Measurements from ENCODE around the gene SMIM33. TPM values are rescaled to one million over a fixed set of nuclear protein-coding genes. Genes with fewer than 3 reads are reported as not detected.

Gene SMIM33
- total RNA-seq, 1 donor from 2014 or later, result not detected

DNA sequence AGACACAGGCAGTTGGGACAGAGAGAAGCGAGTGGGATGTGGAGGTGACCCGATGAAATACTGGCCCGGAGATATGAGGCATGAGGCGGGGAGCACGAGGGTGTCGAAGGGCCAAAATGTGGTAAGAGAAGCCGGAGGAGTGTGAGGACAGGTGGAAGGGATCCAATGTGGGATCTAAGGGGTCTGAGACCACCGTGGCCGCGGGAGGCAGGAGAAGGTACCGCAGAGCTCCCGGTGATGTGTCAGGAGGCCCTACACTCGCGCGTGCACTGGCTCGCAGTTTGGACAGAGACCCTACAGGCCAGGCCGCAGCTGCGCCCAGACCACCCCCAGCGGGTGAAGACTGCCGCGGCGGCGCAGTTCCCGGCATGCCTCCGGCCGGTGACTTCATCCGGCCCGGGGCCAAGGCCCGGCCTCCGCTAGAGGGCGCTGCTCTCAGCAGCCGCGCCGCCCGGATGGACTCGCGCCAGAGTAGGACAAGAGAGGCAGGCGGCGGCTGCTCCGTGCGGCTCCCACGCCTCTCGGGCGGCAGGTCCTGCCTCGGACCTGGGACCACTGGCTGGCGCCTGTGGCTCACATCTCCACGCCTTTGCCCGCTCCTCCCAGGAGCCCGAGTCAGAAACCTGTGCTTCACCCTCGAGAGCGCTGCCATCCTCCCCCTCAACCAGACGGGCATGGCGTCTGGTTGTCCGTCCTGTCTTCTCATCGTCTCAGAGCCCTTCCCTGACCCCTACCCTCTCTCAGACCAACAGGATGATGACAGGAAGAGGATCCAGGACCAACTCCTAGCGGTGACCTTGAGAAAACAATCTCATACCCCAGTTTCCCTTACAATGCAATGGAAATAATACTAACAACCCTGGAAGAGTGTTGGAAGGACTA lies 47.1 kb downstream of the SMIM33 start:
- H3K4me3 ChIP-seq, result peak overlapping the region; percentile 47 to 51
- H3K27me3 ChIP-seq, result no peaks in the 10 kb centered on the region
- H3K36me3 ChIP-seq, result no peaks in the 10 kb centered on the region
- H3K4me1 ChIP-seq, result peaks cover 12% of the 10 kb centered on the region
- peak in 1 of 2 donors; percentile 19 for TF ChIP-seq POLR2A (IDR thresholded peaks at IDR 0.05)
- TF ChIP-seq POLR2AphosphoS5 (IDR thresholded peaks at IDR 0.05; ENCODE audit: insufficient read depth in 1 of 2, low read depth in 1 of 2), result peak; percentile 88 to 92
- TF ChIP-seq, protein P1, sequence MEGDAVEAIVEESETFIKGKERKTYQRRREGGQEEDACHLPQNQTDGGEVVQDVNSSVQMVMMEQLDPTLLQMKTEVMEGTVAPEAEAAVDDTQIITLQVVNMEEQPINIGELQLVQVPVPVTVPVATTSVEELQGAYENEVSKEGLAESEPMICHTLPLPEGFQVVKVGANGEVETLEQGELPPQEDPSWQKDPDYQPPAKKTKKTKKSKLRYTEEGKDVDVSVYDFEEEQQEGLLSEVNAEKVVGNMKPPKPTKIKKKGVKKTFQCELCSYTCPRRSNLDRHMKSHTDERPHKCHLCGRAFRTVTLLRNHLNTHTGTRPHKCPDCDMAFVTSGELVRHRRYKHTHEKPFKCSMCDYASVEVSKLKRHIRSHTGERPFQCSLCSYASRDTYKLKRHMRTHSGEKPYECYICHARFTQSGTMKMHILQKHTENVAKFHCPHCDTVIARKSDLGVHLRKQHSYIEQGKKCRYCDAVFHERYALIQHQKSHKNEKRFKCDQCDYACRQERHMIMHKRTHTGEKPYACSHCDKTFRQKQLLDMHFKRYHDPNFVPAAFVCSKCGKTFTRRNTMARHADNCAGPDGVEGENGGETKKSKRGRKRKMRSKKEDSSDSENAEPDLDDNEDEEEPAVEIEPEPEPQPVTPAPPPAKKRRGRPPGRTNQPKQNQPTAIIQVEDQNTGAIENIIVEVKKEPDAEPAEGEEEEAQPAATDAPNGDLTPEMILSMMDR (IDR thresholded peaks at IDR 0.05), result peak; percentile 77 to 96 (median 90)
- intact Hi-C loops (cut with DNase I), result loop anchor here (5.0 kb wide), 1 partner anchor 91 kb away; no protein-coding TSS in a partner anchor
- H3K27ac ChIP-seq, result peak overlapping the region; percentile 91
- DNase-seq (ENCODE audit: extremely low spot score in 2 of 2), result peak in 1 of 2 donors; percentile 89
- no peaks in the 10 kb centered on the region for H3K9me3 ChIP-seq

Small RNA genes lying within 50 kb of the gene (small RNA-seq; reads per million reads assigned to genes)
- gene RNU5B-4P, result not detected

Other genes with a start within 250 kb of the SMIM33 start
- 126 TPM for gene MATR3, start 177.3 kb upstream of the SMIM33 start, total RNA-seq
- gene PAIP2, start 129.2 kb upstream of the SMIM33 start, total RNA-seq, result 66.0 TPM
- gene SLC23A1, start 87.7 kb upstream of the SMIM33 start, total RNA-seq, result not detected
- gene MZB1, start 81.1 kb upstream of the SMIM33 start, total RNA-seq, result not detected
- 2.5 TPM for gene PROB1, start 75.9 kb upstream of the SMIM33 start, total RNA-seq
- 12.3 TPM for gene SPATA24, start 66.9 kb upstream of the SMIM33 start, total RNA-seq
- gene DNAJC18, start 31.5 kb upstream of the SMIM33 start, total RNA-seq, result 7.6 TPM
- gene ECSCR, start 8.3 kb upstream of the SMIM33 start, total RNA-seq, result 37.1 TPM
- gene STING1, start 11.8 kb downstream of the SMIM33 start, total RNA-seq, result 103 TPM
- gene UBE2D2, start 90.3 kb downstream of the SMIM33 start, total RNA-seq, result 57.5 TPM
- 51.8 TPM for gene CXXC5, start 177.3 kb downstream of the SMIM33 start, total RNA-seq